ENCODE data around the gene CTTN. TPM values are rescaled to one million over a fixed set of nuclear protein-coding genes. Genes with fewer than 3 reads are reported as not detected.

CTTN gene
- total and polyA plus RNA-seq, 2 experiments from 2014 or later, result 72.5 to 245 TPM

DNA sequence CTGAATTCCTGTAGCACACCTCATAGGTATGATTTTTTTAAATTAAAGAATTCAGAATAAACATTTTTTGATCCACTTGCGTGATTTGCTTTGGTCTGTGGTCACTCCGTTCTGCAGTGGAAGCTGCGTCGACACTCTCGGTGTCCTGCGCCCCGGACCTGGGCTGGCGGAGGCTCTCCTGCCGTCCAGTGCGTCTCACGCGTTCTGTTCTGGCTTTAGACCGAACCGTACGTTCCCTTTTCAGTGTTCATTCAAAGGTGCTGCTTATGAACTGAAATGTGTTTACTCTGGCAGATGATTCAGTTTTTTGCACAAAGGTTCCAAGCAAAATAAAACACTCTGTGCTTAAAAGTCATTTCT, 38.2 kb downstream of the CTTN start:
- TF ChIP-seq, protein P1, sequence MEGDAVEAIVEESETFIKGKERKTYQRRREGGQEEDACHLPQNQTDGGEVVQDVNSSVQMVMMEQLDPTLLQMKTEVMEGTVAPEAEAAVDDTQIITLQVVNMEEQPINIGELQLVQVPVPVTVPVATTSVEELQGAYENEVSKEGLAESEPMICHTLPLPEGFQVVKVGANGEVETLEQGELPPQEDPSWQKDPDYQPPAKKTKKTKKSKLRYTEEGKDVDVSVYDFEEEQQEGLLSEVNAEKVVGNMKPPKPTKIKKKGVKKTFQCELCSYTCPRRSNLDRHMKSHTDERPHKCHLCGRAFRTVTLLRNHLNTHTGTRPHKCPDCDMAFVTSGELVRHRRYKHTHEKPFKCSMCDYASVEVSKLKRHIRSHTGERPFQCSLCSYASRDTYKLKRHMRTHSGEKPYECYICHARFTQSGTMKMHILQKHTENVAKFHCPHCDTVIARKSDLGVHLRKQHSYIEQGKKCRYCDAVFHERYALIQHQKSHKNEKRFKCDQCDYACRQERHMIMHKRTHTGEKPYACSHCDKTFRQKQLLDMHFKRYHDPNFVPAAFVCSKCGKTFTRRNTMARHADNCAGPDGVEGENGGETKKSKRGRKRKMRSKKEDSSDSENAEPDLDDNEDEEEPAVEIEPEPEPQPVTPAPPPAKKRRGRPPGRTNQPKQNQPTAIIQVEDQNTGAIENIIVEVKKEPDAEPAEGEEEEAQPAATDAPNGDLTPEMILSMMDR (IDR thresholded peaks at IDR 0.05; ENCODE audit: low read depth, low read length), result no peak
- no peaks in the 10 kb centered on the region for H3K27me3 ChIP-seq
- no peak overlapping the region for H3K4me3 ChIP-seq

DNA sequence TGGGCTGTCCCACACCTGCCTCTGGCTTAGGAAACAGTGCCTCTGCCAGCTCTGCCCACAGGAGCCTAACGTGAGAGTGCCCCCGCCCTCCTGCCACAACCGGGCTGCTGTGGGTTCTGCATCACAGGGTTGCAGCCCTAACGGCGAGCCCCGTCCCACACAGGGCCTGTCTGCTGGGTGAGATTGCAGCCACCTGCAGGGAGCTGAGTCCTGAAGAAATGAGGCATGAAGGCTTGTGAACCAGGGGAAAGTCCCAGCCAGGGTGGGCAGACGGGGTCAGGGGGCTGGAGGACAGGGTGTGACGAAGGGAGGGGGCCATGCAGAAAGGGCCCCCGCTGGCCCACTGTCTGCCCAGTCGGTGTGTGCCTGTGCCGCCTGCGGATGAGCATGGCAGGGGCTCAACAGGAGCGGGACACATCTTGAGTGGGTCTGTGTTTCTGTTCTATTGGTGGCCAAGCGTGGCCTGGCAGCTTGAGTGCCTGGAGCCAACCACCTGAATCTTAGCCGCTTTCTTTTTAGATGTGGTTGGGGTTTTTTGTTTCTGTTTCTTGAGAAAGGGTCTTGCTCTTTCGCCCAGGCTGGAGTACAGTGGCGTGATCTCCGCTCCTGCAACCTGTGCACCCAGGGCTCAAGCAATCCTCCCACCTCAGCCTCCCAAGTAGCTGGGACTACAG, 38.9 kb downstream of the CTTN start:
- TF ChIP-seq, protein P1 (IDR thresholded peaks at IDR 0.05; ENCODE audit: low read depth, low read length), result no peak
- Histone ChIP-seq H3K4me1 (ENCODE audit: low read depth) (no peaks in the 10 kb centered on the region), H3K4me3 (no peak overlapping the region), H3K27ac (no peak overlapping the region), H3K9me3 (ENCODE audit: low read depth) (no peaks in the 10 kb centered on the region), H3K27me3 (no peaks in the 10 kb centered on the region), H3K36me3 (peaks cover 26% of the 10 kb centered on the region)
- no peak for DNase-seq (ENCODE audit: low read depth in 1 of 2, low spot score in 1 of 2)

More for the DNA sequence above, 38.2 kb downstream of the CTTN start:
- Histone ChIP-seq H3K9me3 (ENCODE audit: low read depth) (no peaks in the 10 kb centered on the region), H3K4me1 (ENCODE audit: low read depth) (no peaks in the 10 kb centered on the region), H3K36me3 (peaks cover 26% of the 10 kb centered on the region), H3K27ac (no peak overlapping the region)
- DNase-seq (ENCODE audit: low read depth in 1 of 2, low spot score in 1 of 2), result no peak

DNA sequence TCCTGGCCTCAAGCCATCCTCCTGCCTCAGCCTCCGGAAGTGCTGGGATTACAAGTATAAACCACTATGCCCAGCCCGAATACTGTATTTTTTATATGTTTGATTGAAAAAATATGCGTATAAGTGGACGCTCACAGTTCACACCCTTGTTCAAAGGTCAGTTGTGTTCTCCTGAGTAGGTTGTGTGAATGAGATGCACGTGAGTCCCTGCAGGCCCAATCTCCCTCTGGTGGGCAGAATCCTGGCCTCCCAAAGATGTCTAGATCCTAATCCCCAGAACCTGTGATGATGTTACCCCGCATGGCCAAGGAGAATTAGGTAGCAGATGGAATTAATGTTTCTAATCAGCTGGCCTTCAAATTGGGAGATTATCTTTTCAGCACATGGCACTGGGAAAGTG, 41.9 kb downstream of the CTTN start:
- no peaks in the 10 kb centered on the region for H3K9me3 ChIP-seq (ENCODE audit: low read depth)
- H3K4me1 ChIP-seq (ENCODE audit: low read depth), result no peaks in the 10 kb centered on the region
- H3K27me3 ChIP-seq, result no peaks in the 10 kb centered on the region
- H3K4me3 ChIP-seq, result no peak overlapping the region
- DNase-seq (ENCODE audit: low read depth in 1 of 2, low spot score in 1 of 2), result no peak
- H3K27ac ChIP-seq, result no peak overlapping the region
- H3K36me3 ChIP-seq, result peaks cover 9% of the 10 kb centered on the region
- TF ChIP-seq, protein P1 (IDR thresholded peaks at IDR 0.05; ENCODE audit: low read depth, low read length), result no peak

DNA sequence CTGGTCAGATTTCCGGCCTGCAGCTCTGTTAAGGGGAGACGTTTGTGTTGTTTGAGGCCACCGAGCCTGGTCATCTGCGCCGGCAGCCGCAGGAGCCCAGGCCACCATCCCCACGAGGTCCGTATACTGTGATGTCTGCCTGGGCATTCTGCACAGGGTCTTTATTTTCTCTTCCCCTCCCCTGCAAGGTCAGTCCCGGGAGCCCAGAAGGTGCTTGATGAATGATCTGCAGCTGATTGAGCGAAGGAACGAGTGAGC, 45.4 kb downstream of the CTTN start:
- no peaks in the 10 kb centered on the region for H3K4me1 ChIP-seq (ENCODE audit: low read depth)
- H3K36me3 ChIP-seq, result no peaks in the 10 kb centered on the region
- H3K9me3 ChIP-seq (ENCODE audit: low read depth), result no peaks in the 10 kb centered on the region
- H3K4me3 ChIP-seq, result no peak overlapping the region
- no peak for DNase-seq (ENCODE audit: low read depth in 1 of 2, low spot score in 1 of 2)
- TF ChIP-seq, protein P1 (IDR thresholded peaks at IDR 0.05; ENCODE audit: low read depth, low read length), result no peak
- no peak overlapping the region for H3K27ac ChIP-seq
- no peaks in the 10 kb centered on the region for H3K27me3 ChIP-seq

DNA sequence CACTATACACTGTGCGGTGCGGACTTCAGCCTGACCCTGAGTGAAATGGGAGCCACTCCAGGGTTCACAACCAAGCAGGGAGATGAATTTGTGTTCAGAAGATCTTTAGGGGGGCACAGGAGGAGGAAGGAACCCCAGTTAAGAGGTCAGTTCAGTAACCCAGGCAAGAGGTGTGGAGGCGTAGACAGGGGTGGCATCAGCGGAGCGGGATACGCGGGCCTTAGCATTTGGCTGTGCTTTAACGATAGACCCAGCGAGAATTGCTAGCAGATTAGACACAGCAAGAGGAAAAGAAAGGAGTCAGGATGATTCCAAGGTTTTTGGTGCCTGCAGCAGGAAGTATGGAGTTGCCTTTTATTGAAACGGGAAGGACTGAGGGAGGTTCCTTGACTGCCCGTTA, 46.8 kb downstream of the CTTN start:
- Histone ChIP-seq H3K9me3 (ENCODE audit: low read depth) (no peaks in the 10 kb centered on the region), H3K4me3 (no peak overlapping the region), H3K27ac (no peak overlapping the region), H3K27me3 (no peaks in the 10 kb centered on the region), H3K36me3 (no peaks in the 10 kb centered on the region), H3K4me1 (ENCODE audit: low read depth) (no peaks in the 10 kb centered on the region)
- TF ChIP-seq, protein P1 (IDR thresholded peaks at IDR 0.05; ENCODE audit: low read depth, low read length), result no peak
- DNase-seq (ENCODE audit: low read depth in 1 of 2, low spot score in 1 of 2), result no peak

DNA sequence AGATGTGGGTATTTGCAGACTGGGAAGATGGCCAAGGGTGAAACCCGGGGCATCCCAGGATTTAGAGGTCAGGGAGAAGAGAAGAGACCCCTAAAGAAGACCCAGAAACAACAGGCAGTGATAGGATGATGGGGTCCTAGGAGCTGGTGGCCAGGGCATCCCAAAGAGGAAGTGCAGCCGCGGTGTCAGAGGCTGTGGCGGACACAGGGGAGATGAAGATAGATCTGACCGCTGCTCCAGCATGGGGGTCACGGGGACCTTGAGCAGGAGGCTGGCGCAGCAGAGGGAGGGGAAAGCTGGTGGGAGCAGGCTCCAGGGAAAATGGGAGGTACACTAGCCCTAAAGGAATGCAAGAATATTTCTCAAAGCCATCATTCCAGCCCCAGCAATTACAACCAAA, 47.3 kb downstream of the CTTN start:
- H3K4me3 ChIP-seq, result no peak overlapping the region
- H3K36me3 ChIP-seq, result no peaks in the 10 kb centered on the region
- H3K9me3 ChIP-seq (ENCODE audit: low read depth), result no peaks in the 10 kb centered on the region
- DNase-seq (ENCODE audit: low read depth in 1 of 2, low spot score in 1 of 2), result no peak
- H3K4me1 ChIP-seq (ENCODE audit: low read depth), result no peaks in the 10 kb centered on the region
- H3K27me3 ChIP-seq, result no peaks in the 10 kb centered on the region
- H3K27ac ChIP-seq, result no peak overlapping the region
- TF ChIP-seq, protein P1 (IDR thresholded peaks at IDR 0.05; ENCODE audit: low read depth, low read length), result no peak

Data from cardiac muscle cell (in vitro differentiated cells and primary cell).